ENCODE data around the gene MAP7D3.

The MAP7D3 gene

GRCh38 chrX:136209751-136210150 lies 41.4 kb downstream of the MAP7D3 start:
- Histone ChIP-seq H3K4me1 (ENCODE audit: control insufficient read depth, insufficient read depth, low read length, poor library complexity, severe bottlenecking) (peaks cover 3% of the 10 kb centered on the region), H3K27me3 (replicated peaks; ENCODE audit: control insufficient read depth, insufficient read depth, low read length, poor library complexity, severe bottlenecking) (no peaks in the 10 kb centered on the region), H3K27ac (ENCODE audit: insufficient read depth, low read length, poor library complexity, severe bottlenecking) (no peak overlapping the region)

GRCh38 chrX:136209016-136209738 lies 42.0 kb downstream of the MAP7D3 start:
- DNase-seq, result peak in 2 of 3 donors; percentile 10 to 30
- Histone ChIP-seq H3K27me3 (replicated peaks; ENCODE audit: control insufficient read depth, insufficient read depth, low read length, poor library complexity, severe bottlenecking) (no peaks in the 10 kb centered on the region), H3K9me3 (ENCODE audit: control insufficient read depth, low read length) (no peaks in the 10 kb centered on the region), H3K4me1 (ENCODE audit: control insufficient read depth, insufficient read depth, low read length, poor library complexity, severe bottlenecking) (peaks cover 3% of the 10 kb centered on the region), H3K36me3 (ENCODE audit: control insufficient read depth, insufficient read depth, low read length) (no peaks in the 10 kb centered on the region), H3K4me3 (ENCODE audit: insufficient read depth, low read depth, low read length, poor library complexity, severe bottlenecking) (no peak overlapping the region), H3K27ac (ENCODE audit: insufficient read depth, low read length, poor library complexity, severe bottlenecking) (no peak overlapping the region)

More at GRCh38 chrX:136209751-136210150, 41.4 kb downstream of the MAP7D3 start:
- H3K9me3 ChIP-seq (ENCODE audit: control insufficient read depth, low read length), result no peaks in the 10 kb centered on the region
- no peaks in the 10 kb centered on the region for H3K36me3 ChIP-seq (ENCODE audit: control insufficient read depth, insufficient read depth, low read length)
- H3K4me3 ChIP-seq (ENCODE audit: insufficient read depth, low read depth, low read length, poor library complexity, severe bottlenecking), result no peak overlapping the region
- DNase-seq, result no peak

GRCh38 chrX:136207546-136207945 lies 43.7 kb downstream of the MAP7D3 start:
- no peak overlapping the region for H3K27ac ChIP-seq (ENCODE audit: insufficient read depth, low read length, poor library complexity, severe bottlenecking)
- DNase-seq, result no peak
- no peaks in the 10 kb centered on the region for H3K27me3 ChIP-seq (replicated peaks; ENCODE audit: control insufficient read depth, insufficient read depth, low read length, poor library complexity, severe bottlenecking)
- no peaks in the 10 kb centered on the region for H3K36me3 ChIP-seq (ENCODE audit: control insufficient read depth, insufficient read depth, low read length)
- no peaks in the 10 kb centered on the region for H3K9me3 ChIP-seq (ENCODE audit: control insufficient read depth, low read length)
- peaks cover 10% of the 10 kb centered on the region for H3K4me1 ChIP-seq (ENCODE audit: control insufficient read depth, insufficient read depth, low read length, poor library complexity, severe bottlenecking)
- H3K4me3 ChIP-seq (ENCODE audit: insufficient read depth, low read depth, low read length, poor library complexity, severe bottlenecking), result no peak overlapping the region

GRCh38 chrX:136206916-136207315 lies 44.3 kb downstream of the MAP7D3 start:
- H3K4me1 ChIP-seq (ENCODE audit: control insufficient read depth, insufficient read depth, low read length, poor library complexity, severe bottlenecking), result peaks cover 10% of the 10 kb centered on the region
- no peaks in the 10 kb centered on the region for H3K27me3 ChIP-seq (replicated peaks; ENCODE audit: control insufficient read depth, insufficient read depth, low read length, poor library complexity, severe bottlenecking)
- no peak overlapping the region for H3K27ac ChIP-seq (ENCODE audit: insufficient read depth, low read length, poor library complexity, severe bottlenecking)
- H3K4me3 ChIP-seq (ENCODE audit: insufficient read depth, low read depth, low read length, poor library complexity, severe bottlenecking), result no peak overlapping the region
- H3K9me3 ChIP-seq (ENCODE audit: control insufficient read depth, low read length), result no peaks in the 10 kb centered on the region
- DNase-seq, result no peak
- no peaks in the 10 kb centered on the region for H3K36me3 ChIP-seq (ENCODE audit: control insufficient read depth, insufficient read depth, low read length)

- DNase-seq, result no peak
- Histone ChIP-seq H3K9me3 (ENCODE audit: control insufficient read depth, low read length) (no peaks in the 10 kb centered on the region), H3K4me3 (ENCODE audit: insufficient read depth, low read depth, low read length, poor library complexity, severe bottlenecking) (no peak overlapping the region), H3K36me3 (ENCODE audit: control insufficient read depth, insufficient read depth, low read length) (no peaks in the 10 kb centered on the region), H3K4me1 (ENCODE audit: control insufficient read depth, insufficient read depth, low read length, poor library complexity, severe bottlenecking) (peaks cover 10% of the 10 kb centered on the region), H3K27ac (ENCODE audit: insufficient read depth, low read length, poor library complexity, severe bottlenecking) (no peak overlapping the region), H3K27me3 (replicated peaks; ENCODE audit: control insufficient read depth, insufficient read depth, low read length, poor library complexity, severe bottlenecking) (no peaks in the 10 kb centered on the region)
Observed at GRCh38 chrX:136205882-136206380, 45.3 kb downstream of the MAP7D3 start.

GRCh38 chrX:136204571-136204970 lies 46.6 kb downstream of the MAP7D3 start:
- no peaks in the 10 kb centered on the region for H3K9me3 ChIP-seq (ENCODE audit: control insufficient read depth, low read length)
- peak overlapping the region; percentile 5 for H3K27ac ChIP-seq (ENCODE audit: insufficient read depth, low read length, poor library complexity, severe bottlenecking)
- no peak overlapping the region for H3K4me3 ChIP-seq (ENCODE audit: insufficient read depth, low read depth, low read length, poor library complexity, severe bottlenecking)
- peaks cover 10% of the 10 kb centered on the region for H3K4me1 ChIP-seq (ENCODE audit: control insufficient read depth, insufficient read depth, low read length, poor library complexity, severe bottlenecking)
- no peaks in the 10 kb centered on the region for H3K27me3 ChIP-seq (replicated peaks; ENCODE audit: control insufficient read depth, insufficient read depth, low read length, poor library complexity, severe bottlenecking)
- DNase-seq, result peak in 2 of 3 donors; percentile 3 to 8
- H3K36me3 ChIP-seq (ENCODE audit: control insufficient read depth, insufficient read depth, low read length), result no peaks in the 10 kb centered on the region

- no peak overlapping the region for H3K4me3 ChIP-seq (ENCODE audit: insufficient read depth, low read depth, low read length, poor library complexity, severe bottlenecking)
- no peak for DNase-seq
- peak overlapping the region; percentile 5 for H3K27ac ChIP-seq (ENCODE audit: insufficient read depth, low read length, poor library complexity, severe bottlenecking)
- no peaks in the 10 kb centered on the region for H3K9me3 ChIP-seq (ENCODE audit: control insufficient read depth, low read length)
- no peaks in the 10 kb centered on the region for H3K27me3 ChIP-seq (replicated peaks; ENCODE audit: control insufficient read depth, insufficient read depth, low read length, poor library complexity, severe bottlenecking)
- no peaks in the 10 kb centered on the region for H3K36me3 ChIP-seq (ENCODE audit: control insufficient read depth, insufficient read depth, low read length)
- peaks cover 10% of the 10 kb centered on the region for H3K4me1 ChIP-seq (ENCODE audit: control insufficient read depth, insufficient read depth, low read length, poor library complexity, severe bottlenecking)
Observed at GRCh38 chrX:136203951-136204350, 47.2 kb downstream of the MAP7D3 start.

GRCh38 chrX:136203438-136203837 lies 47.8 kb downstream of the MAP7D3 start:
- Histone ChIP-seq H3K9me3 (ENCODE audit: control insufficient read depth, low read length) (no peaks in the 10 kb centered on the region), H3K27ac (ENCODE audit: insufficient read depth, low read length, poor library complexity, severe bottlenecking) (no peak overlapping the region), H3K4me1 (ENCODE audit: control insufficient read depth, insufficient read depth, low read length, poor library complexity, severe bottlenecking) (peaks cover 10% of the 10 kb centered on the region), H3K27me3 (replicated peaks; ENCODE audit: control insufficient read depth, insufficient read depth, low read length, poor library complexity, severe bottlenecking) (no peaks in the 10 kb centered on the region), H3K4me3 (ENCODE audit: insufficient read depth, low read depth, low read length, poor library complexity, severe bottlenecking) (no peak overlapping the region), H3K36me3 (ENCODE audit: control insufficient read depth, insufficient read depth, low read length) (no peaks in the 10 kb centered on the region)
- no peak for DNase-seq

- no peaks in the 10 kb centered on the region for H3K36me3 ChIP-seq (ENCODE audit: control insufficient read depth, insufficient read depth, low read length)
- no peaks in the 10 kb centered on the region for H3K27me3 ChIP-seq (replicated peaks; ENCODE audit: control insufficient read depth, insufficient read depth, low read length, poor library complexity, severe bottlenecking)
- no peak overlapping the region for H3K4me3 ChIP-seq (ENCODE audit: insufficient read depth, low read depth, low read length, poor library complexity, severe bottlenecking)
- no peak overlapping the region for H3K27ac ChIP-seq (ENCODE audit: insufficient read depth, low read length, poor library complexity, severe bottlenecking)
- no peak for DNase-seq
- peaks cover 10% of the 10 kb centered on the region for H3K4me1 ChIP-seq (ENCODE audit: control insufficient read depth, insufficient read depth, low read length, poor library complexity, severe bottlenecking)
- H3K9me3 ChIP-seq (ENCODE audit: control insufficient read depth, low read length), result no peaks in the 10 kb centered on the region
Observed at GRCh38 chrX:136202889-136203288, 48.3 kb downstream of the MAP7D3 start.

- H3K36me3 ChIP-seq (ENCODE audit: control insufficient read depth, insufficient read depth, low read length), result no peaks in the 10 kb centered on the region
- no peak overlapping the region for H3K4me3 ChIP-seq (ENCODE audit: insufficient read depth, low read depth, low read length, poor library complexity, severe bottlenecking)
- H3K27me3 ChIP-seq (replicated peaks; ENCODE audit: control insufficient read depth, insufficient read depth, low read length, poor library complexity, severe bottlenecking), result no peaks in the 10 kb centered on the region
- no peak for DNase-seq
- no peaks in the 10 kb centered on the region for H3K9me3 ChIP-seq (ENCODE audit: control insufficient read depth, low read length)
- no peak overlapping the region for H3K27ac ChIP-seq (ENCODE audit: insufficient read depth, low read length, poor library complexity, severe bottlenecking)
- peaks cover 10% of the 10 kb centered on the region for H3K4me1 ChIP-seq (ENCODE audit: control insufficient read depth, insufficient read depth, low read length, poor library complexity, severe bottlenecking)
Observed at GRCh38 chrX:136201601-136202000, 49.6 kb downstream of the MAP7D3 start.

All from effector memory CD4-positive, alpha-beta T cell (primary cell).